ENCODE results near the gene PLAGL2.
"Not testable (repeated sequence)": the region's sequence is repeated elsewhere in the genome, so short reads cannot be mapped to it uniquely, and the experiment has no call there.

PLAGL2 gene

DNA sequence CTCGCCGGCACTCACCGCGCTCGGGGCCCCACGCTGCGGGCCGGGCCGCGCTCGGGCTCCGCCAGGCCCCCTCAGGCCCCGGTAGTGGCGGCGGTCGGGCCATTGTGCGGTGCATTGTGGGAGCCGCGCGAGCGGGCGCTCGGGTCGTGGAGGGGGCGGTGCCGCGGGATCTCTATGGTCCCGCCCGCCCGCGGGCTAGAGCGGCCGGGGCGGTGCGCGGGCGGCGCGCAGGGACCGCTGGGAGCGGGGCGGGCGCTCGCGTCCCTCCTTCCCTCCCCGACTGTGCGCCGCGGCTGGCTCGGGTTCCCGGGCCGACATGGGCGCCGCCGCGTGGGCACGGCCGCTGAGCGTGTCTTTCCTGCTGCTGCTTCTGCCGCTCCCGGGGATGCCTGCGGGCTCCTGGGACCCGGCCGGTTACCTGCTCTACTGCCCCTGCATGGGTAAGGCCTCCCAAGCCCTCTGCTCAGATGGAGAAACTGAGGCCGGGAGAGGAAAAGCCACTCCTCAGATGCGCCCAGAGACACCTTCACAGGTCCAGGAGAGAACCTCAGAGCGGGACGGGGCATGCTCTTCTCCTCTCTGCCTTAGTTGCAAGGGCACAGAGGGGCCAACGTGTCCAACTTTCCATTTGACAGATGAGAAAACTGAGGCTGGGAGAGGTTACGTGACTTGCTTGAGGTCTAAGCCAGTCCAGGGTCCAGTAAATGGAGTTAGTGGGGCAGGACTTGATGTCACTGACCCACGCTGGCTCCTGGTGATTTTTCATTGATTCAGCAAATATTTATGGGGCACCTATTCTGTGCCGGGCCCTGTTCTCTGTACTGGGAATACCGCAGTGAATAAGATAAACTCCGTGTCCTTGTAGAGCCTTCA lies at the start of gene PLAGL2, which contains the start of gene POFUT1:
Gene PLAGL2, minus strand, starts transcription at position 118 of the 873 bp plus-strand sequence. CDS start 5,565 bp downstream, outside the sequence.
Gene POFUT1, plus strand, starts transcription at position 255 of the 873 bp plus-strand sequence. Its CDS starts 62 bp downstream, at position 317.
- peak; percentile 81 to 90 (median 89) for DNase-seq (ENCODE audit: low read depth in 2 of 3, low spot score in 1 of 3)

DNA sequence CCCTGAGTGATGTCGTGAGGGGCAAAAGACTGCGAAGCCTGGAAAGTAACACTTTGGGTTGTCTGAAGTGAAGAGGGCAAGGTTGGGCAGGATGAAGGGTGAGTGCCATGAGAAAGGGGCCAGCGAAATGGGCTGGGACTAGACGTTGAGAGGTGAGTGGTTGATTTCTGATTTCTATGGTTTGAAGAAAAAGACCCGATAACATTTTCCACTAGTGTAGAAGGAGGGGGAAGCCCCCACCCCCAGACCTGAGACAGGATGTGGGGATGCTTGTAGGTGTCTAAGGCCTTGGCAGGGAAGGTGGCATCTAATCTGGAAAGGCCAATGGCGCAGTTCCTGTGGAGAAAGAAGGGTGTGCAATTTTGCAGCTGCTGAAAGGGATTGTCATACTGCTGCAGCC lies 44.6 kb upstream of the PLAGL2 start:
- DNase-seq (ENCODE audit: low read depth in 2 of 3, low spot score in 1 of 3), result peak; percentile 84 to 86 (median 85)

DNA sequence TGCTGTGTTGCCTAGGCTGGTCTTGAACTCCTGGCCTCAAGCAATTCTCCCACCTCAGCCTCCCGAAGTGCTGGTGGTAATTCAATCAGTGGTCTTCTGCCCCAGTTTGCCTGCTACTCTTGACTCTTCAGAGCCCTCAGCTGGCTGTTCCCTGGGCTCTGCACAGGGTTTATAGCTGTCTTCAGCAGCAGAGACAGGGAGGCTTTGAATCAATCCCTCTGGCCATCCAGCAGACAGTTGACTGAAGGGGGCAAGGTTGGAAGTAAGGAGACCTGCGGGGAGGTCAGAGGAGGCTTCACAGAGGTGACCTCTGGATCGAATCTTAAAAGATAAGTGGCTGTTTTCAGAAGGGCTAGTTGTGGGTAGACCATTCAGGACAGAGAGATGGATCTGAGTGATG lies 43.9 kb upstream of the PLAGL2 start:
- DNase-seq (ENCODE audit: low read depth in 2 of 3, low spot score in 1 of 3), result no peak

GRCh38 chr20:32249030-32249738 lies 41.6 kb upstream of the PLAGL2 start:
- peak in 1 of 3 donors; percentile 42 for DNase-seq (ENCODE audit: low read depth in 2 of 3, low spot score in 1 of 3)

DNA sequence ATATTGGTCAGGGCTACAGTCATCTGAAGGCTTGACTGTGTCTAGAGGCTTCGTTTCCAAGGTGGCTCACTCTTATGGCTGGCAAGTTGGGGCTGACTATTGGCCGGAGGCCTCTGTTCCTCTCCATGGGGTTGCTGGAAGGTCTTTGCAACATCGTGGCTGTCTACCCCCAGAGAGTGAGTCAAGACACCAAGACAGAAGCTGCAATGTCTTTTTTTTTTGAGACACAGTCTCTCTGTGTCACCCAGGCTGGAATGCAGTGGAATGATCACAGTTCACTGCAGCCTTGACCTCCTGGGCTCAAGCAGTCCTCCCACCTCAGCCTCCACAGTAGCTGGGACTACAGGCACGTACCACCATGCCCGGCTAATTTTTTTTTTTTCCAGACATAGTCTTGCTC lies 40.5 kb upstream of the PLAGL2 start:
- DNase-seq (ENCODE audit: low read depth in 2 of 3, low spot score in 1 of 3), result no peak

DNA sequence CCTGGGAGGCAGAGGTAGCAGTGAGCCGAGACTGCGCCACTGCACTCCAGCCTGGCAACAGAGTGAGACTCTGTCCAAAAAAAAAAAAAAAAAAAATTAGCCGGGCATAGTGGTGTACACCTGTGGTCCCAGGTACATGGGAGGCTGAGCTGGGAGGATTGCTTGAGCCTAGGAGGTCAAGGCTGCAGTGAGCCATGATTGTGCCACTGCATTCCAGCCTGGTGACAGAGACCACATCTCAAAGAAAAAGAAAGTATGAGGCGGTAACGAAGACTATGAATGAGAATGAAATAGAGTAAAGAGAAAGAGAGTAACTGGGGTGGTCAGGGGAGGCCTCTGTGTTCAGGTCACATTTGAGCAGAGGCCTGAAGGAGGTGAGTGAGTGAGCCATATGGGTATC lies 38.7 kb upstream of the PLAGL2 start:
- DNase-seq (ENCODE audit: low read depth in 2 of 3, low spot score in 1 of 3), result not testable (repeated sequence)

DNA sequence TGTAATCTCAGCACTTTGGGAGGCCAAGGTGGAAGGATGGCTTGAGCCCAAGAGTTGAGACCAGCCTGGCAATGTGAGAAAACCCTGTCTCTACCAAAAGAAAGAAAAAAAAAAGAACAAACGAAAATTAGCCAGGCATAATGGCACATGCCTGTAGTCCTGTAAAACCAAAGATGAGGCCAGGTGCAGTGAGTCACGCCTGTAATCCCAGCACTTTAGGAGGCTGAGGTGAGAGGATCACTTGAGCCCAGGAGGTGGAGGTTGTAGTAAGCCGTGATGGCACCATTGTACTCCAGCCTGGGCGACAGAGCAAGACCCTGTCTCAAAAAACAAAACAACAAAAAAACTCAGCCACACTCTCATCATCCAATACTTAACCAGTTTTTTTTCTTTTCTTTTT lies 37.4 kb upstream of the PLAGL2 start:
- DNase-seq (ENCODE audit: low read depth in 2 of 3, low spot score in 1 of 3), result no peak

DNA sequence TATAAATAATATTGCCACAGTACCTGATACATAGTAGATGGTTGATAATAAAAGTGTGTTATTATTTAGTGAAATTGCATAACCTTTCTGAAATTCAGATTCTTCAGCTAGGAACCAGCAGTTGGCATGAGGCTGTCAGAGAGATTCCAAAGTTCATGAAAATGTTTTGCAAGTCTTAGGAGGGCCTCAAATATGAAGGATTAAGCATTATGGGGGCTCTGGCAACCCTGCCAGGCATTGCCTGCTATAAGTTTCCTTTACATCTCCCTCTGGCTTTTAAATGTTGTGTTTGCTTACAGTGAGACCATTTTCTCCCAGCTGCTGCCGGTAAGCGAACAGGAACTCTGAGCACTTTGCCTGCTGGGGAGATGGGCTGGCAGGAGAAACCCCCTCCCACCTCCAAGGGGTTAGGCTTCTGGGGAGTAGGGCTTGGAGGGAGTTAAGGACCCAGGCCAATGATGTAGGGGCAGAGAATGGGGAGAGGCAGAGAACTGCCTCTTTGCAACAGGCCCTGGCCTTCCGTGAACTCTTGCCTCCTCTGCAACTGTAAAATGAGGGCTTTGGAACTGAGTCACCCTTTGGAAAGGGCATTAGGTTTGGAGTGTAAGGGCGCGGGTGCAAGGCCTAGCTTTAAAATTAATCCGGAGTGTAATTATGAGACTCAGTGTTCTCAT lies 36.7 kb upstream of the PLAGL2 start:
- no peak for DNase-seq (ENCODE audit: low read depth in 2 of 3, low spot score in 1 of 3)

GRCh38 chr20:32241807-32242206 lies 34.3 kb upstream of the PLAGL2 start:
- no peak for DNase-seq (ENCODE audit: low read depth in 2 of 3, low spot score in 1 of 3)

DNA sequence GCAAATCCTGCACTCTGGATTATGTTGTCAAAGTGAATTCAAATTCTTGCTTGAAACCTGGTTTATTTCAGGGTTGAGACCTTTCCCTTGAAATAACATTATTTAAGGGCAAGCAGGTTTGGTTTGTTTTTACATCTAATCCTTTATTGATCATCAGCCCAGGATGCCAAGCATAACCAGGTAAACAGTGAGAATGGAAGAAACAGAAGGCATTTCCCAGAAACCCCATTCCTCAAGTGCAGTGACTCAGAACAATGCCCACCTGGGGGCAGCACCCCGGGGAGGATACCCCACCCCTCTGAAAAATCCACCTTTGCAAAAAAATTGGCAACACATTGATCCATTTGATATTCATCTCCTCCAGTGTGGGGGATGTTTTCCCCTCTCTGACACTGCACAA lies 32.7 kb upstream of the PLAGL2 start:
- no peak for DNase-seq (ENCODE audit: low read depth in 2 of 3, low spot score in 1 of 3)

- DNase-seq (ENCODE audit: low read depth in 2 of 3, low spot score in 1 of 3), result no peak
Measured at GRCh38 chr20:32238483-32239425, 31.2 kb upstream of the PLAGL2 start.

- DNase-seq (ENCODE audit: low read depth in 2 of 3, low spot score in 1 of 3), result no peak
Measured at GRCh38 chr20:32237419-32237818, 29.9 kb upstream of the PLAGL2 start.

DNA sequence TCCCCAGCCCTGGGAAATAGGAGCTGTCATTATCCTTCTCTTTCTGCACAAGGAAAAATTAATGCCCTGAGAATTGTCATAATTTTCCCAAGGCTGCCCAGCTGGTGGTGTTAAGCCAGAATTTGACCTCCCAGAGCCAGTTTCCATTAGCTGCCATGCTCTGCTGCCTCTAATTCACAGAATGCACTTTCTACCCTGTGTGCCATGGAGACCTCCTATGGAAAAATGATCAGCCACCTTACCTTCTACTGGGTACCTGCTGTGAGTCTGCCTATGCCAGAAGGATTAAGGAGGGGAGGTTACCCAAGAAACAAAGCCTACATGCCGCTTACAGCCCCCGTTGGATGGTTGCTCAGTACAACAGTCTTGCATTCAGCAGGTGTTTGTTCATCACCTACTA lies 29.3 kb upstream of the PLAGL2 start:
- no peak for DNase-seq (ENCODE audit: low read depth in 2 of 3, low spot score in 1 of 3)

GRCh38 chr20:32236048-32236533 lies 28.5 kb upstream of the PLAGL2 start:
- DNase-seq (ENCODE audit: low read depth in 2 of 3, low spot score in 1 of 3), result no peak

DNA sequence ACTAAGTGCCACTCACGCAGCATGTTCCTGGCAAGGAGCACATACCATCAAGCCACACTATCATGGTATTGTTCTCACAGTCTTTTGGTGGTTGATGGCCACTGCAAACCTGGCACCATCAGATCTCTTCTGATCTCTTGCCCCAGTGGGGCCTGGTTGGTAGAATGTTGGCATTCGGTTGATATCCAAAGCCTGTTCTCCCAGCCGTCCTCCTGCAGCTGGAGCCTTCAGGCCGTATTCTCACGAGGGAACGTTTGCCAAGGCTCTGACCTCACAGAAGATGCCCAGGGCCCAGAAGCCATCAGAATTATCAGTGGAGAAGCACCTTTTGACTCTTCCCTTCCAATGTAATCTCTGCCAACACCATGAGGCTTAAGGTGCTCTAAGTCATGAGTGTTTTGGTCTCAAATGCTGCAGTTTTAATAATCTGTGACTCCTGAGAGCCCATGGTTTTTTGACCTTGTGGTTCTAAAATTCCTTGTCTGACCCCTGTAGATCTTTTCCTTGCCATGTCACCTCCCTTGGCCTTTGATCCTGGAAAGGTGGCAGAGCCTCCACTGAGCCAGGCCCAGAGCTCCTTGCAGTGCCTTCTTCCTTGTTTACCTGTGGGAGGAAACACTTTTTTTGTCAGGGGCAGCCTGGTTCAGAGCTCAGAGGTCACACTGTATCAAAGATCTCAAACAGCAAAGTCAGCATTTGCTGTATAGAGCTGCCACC lies 27.9 kb upstream of the PLAGL2 start:
- DNase-seq (ENCODE audit: low read depth in 2 of 3, low spot score in 1 of 3), result no peak

- no peak for DNase-seq (ENCODE audit: low read depth in 2 of 3, low spot score in 1 of 3)
Measured at GRCh38 chr20:32234135-32234808, 26.7 kb upstream of the PLAGL2 start.

DNA sequence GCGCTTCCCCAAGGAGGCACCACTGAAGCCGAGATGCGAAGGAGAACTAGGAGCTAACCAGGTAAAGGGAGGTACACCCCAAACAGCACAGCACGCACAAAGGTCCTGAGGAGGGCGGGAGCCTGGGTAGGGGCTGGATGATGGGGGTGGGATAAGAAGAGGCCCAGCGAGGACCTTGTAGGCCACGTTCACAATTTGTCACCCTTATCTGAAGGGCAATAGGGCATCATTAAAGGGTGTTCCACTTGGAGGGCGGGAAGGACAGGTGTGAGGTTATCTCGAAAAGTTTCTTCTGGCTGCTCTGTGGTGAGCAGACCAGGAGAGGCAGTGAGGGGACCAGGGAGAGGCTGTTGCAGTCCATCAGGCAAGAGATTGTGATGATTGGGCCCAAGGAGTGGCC lies 25.7 kb upstream of the PLAGL2 start:
- no peak for DNase-seq (ENCODE audit: low read depth in 2 of 3, low spot score in 1 of 3)

DNA sequence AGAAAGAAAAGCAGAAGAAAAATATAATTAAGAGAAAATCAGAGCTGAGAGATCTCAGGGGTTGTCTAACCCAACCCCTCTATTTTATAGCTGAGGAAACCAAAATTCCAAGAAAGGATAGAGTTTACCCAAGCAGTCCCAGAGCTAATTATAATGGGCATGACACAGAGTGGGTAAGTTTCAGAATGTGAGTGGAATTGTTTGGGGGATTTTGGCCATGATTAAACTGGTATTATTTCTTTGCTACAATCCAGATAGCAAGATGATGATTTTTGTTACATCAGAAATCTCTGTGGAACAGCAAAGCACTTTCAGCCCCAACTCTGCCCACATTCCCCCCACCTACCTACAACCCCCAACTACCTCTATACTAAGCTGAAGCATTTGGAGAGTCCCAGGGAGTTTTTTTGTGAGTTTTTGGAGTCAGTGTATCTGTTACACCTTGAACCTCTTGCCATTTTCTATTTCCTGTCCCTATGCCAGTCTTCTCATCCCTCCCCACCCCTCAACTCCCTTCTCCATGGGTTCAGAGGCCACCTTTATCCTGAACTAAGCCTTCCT lies 24.9 kb upstream of the PLAGL2 start:
- DNase-seq (ENCODE audit: low read depth in 2 of 3, low spot score in 1 of 3), result no peak

- DNase-seq (ENCODE audit: low read depth in 2 of 3, low spot score in 1 of 3), result peak in 2 of 3 donors; percentile 31 to 52
Measured at GRCh38 chr20:32231847-32232246, 24.3 kb upstream of the PLAGL2 start.
